Ramos (cell line): ENCODE measurements around the gene MET.
"Not testable (repeated sequence)": the region's sequence is repeated elsewhere in the genome, so short reads cannot be mapped to it uniquely, and the experiment has no call there.

Source experiments
- in situ Hi-C: fragments of 300-500 bp; cut with MboI; formaldehyde crosslinking; loops from one replicate; pipeline ENCODE4 v1.14.3; 2022; ENCODE audit warnings: low sequenced_read_pairs; ENCODE audit not compliant: unreplicated experiment

Gene MET

DNA sequence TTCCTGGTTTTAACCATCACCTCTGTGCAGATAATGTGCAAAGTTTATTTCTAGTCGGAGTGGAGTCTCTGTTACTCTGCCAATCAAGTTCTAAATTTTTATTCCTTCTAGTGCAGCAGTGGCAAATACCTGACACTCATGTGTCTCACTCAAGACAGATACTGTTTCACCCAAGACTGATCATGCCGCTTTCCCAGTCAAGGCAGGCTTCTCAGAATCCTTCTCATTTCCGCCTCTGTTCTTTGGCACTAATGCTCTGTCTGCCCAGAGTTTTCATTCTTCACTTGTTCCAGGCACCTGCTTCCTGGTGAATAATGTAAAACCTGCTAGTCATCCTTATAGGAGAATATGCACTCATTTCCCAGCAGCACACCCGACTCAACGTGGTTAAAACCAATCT lies 24.7 kb downstream of the MET start:
- in situ Hi-C loops: no loop called here

DNA sequence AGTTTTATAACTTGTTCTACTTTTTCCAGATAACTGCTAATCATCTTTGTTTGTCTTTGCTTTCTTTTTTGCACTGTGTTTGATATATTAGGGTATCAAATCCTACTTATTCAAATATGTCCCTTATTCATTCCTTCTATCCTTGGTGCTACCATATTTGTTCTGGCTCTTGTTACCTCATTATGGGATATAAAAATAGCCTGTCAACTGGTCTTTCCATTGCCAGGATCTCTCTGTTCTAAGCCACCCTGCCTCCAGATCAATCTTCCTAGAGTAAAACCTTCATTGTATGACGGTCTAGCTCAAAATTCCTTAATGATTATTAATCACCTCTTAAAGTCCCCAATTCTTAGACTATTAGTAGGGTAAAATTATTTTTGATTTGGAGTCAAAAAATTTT lies 25.2 kb downstream of the MET start:
- in situ Hi-C loops: no loop called here

DNA sequence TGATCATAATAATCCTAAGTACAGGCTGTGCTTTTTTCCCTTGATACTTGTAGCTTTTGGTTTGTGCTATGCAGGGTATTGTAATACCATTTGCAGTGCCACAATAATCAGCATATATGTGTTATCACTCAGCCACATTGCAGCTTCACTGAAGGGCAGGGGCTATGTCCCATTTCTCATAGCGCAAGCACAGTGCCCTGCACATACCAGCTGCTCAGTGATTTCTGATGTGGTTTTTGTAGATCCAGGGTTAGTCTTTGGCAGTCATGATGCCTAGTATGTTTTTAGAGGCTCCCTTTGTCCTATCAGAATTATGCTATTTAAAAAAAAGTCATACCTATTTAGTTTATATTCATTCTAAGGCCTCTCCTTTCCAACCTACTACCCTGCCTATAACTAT lies 25.8 kb downstream of the MET start:
- in situ Hi-C loops: no loop called here

DNA sequence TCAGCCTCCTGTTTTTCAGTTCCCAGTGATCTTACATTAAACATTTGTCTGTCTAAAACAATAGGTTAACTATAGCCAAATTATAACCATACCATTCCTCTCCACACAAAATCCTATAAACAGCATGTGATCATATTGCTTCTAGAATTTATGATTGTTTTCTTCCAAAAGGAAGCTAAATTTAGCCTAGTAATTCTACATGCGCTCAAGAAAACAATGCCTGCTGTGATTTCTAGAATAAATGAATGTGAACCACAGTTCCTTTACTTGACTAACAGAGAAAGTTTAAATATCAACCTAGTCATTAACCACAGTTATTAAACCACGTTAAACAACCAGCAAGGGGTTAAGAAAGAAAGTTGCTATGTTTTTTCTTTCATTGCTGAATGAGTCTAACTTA lies 26.4 kb downstream of the MET start:
- in situ Hi-C loops: no loop called here

DNA sequence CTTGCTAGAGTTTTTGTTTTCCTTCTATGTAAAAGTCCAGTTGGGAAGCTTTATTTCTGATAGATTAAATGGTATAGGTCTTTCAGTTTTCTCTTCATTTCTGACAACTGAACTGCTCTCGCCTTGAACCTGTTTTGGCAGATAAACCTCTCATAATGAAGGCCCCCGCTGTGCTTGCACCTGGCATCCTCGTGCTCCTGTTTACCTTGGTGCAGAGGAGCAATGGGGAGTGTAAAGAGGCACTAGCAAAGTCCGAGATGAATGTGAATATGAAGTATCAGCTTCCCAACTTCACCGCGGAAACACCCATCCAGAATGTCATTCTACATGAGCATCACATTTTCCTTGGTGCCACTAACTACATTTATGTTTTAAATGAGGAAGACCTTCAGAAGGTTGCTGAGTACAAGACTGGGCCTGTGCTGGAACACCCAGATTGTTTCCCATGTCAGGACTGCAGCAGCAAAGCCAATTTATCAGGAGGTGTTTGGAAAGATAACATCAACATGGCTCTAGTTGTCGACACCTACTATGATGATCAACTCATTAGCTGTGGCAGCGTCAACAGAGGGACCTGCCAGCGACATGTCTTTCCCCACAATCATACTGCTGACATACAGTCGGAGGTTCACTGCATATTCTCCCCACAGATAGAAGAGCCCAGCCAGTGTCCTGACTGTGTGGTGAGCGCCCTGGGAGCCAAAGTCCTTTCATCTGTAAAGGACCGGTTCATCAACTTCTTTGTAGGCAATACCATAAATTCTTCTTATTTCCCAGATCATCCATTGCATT lies 27.1 kb downstream of the MET start:
- in situ Hi-C loops: no loop called here

DNA sequence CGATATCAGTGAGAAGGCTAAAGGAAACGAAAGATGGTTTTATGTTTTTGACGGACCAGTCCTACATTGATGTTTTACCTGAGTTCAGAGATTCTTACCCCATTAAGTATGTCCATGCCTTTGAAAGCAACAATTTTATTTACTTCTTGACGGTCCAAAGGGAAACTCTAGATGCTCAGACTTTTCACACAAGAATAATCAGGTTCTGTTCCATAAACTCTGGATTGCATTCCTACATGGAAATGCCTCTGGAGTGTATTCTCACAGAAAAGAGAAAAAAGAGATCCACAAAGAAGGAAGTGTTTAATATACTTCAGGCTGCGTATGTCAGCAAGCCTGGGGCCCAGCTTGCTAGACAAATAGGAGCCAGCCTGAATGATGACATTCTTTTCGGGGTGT lies 27.7 kb downstream of the MET start:
- in situ Hi-C loops: no loop called here

DNA sequence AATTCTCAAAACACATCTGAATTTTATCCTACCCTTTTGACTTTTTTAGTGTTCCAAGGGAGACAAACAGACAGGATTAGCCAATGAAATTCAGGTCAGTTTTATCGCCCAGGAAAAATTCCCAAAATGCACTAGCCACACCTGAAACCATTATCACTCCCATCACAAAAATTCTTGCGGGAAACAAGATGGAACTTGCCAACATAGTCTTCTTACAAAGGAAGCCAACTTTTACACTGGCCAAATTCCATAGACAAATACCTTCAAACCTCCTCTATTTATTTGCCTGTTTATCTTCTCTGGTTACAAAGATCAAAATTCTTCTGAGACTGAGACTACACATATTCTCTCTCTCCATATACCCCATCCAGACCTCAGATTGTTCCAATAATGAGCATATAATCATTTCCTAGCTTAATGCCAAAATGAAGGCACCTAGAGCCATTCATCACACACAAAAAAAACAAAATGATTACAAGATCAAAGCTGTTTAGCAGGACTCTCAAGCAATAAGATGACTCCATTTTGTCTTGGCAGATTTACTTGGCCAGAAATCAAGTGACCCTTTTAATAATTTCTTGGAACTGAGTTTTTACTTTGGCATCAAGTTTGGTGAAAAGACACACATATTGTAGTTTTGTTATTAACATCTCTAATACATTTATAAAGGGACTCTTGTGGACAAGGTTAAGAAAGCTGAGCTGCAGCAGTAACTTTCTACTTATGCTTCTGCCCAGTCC lies 30.2 kb downstream of the MET start:
- in situ Hi-C loops: no loop called here

DNA sequence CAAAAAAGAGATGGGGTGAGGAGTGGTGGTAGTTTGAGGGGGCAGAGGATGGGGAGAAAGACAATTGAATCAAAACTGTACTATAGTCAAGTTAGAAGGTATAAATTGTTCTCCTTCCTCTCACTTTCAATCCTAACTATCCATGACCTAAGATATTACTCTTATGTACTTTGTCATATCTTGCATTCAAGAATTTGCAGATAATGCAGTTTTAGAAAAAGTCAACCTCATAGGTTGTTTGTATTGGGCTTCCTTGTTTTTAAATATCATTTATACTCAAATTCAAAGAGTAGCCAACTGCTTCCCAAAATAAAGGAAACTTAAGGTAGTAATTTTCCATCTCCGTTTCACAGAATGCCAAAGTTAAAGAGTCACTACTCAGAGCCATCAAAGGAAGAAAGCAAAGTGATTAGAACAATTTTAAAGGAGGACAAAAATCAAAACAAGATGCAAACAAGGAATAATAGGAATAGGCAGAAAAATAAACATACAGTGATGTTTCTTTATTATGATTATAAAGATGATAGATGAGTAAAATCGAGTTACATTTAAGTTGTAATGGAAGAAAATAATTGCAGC lies 32.7 kb downstream of the MET start:
- in situ Hi-C loops: no loop called here

DNA sequence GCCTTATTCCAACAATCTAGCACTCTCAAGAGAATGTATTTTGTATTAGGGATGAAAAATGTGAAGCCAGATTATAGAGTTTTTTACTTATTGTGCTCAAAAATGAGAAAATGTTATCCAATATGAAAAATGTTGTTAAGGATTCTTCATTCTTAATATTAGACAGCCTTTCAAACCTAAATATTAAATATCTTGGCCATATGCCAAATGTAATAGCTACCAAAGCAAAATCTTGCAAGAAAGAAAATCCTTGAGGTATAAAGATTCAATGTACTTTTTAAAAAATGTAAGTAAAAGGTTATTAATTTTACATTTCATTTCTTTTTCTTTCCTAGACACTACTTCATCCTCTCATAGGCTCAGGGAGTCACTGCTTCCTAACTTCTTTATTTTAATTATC lies 33.4 kb downstream of the MET start:
- in situ Hi-C loops: no loop called here

DNA sequence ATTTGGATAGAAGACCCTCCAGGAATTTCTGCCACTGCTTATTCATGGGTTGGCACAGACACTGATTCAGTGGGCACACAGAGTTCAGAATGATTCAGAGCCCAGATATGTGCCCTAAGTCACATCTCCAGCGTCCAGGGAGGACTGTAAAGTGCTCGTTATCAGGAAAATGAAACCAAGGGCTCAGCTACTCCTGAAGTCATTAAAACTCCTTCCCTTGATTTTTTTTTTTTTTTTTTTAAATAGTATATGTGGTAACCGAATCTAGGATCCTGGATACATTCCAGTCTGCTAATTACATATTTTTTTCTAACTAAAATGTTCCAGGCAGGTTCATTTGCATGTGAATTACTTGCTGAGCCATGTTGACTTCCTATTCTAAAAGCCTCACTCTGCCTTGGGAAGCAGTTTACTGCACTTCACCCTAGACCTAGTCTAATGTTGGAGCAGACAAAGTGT lies 34.7 kb downstream of the MET start:
- in situ Hi-C loops: no loop called here

DNA sequence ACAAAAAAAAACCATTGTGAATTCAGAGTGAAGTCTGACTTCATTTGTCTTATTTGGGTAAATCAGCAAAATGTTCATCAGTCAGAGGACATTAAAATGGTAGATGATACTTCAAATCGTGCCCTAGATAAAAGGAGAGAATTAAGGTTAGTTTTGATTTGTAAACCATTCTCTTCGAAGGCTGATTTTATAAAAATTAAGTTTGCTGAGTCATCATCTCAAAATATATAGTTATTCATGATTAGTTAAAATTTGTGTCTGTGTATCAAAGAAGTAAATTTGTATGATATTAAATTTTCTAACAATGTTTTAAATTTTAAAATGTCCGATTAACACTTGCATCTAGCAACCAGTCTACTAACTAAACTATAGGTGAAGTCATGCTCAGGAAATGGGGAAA lies 35.3 kb downstream of the MET start:
- in situ Hi-C loops: no loop called here

DNA sequence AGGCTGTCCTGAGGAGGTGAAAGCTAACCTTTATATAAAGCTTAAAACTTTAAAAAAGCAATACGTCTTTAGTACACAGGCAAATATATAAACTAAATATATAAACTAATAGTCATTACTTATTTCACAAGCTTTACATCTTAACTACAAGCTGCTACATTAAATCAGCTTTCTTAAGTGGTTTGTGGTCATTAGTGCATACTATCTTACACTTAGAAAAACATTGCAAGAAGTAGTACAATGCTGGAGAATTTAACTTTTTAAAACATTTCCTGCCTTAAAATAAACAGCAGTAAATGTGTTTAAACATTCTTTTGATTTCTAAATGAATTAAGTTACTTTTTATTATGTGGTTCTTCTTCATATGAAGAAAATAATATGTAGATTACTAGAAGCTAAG lies 36.3 kb downstream of the MET start:
- in situ Hi-C loops: no loop called here

DNA sequence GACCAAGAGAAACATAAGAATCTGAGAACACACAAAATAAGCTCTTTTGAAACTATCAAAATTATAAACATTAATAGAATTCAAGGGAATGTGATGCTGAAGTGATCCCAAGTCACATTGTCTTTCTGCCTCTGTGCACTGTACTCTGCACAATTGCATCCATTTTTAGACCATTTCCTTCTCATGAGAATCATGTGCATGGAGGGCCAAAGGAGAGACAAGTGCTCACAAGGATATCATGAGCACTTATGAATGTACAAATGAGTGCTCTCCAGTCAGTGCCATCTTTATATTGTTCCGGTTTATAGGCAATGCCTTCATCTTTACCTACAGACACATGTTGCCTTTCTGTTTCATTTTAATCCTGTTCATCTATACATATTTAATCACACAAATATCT lies 36.9 kb downstream of the MET start:
- in situ Hi-C loops: no loop called here

DNA sequence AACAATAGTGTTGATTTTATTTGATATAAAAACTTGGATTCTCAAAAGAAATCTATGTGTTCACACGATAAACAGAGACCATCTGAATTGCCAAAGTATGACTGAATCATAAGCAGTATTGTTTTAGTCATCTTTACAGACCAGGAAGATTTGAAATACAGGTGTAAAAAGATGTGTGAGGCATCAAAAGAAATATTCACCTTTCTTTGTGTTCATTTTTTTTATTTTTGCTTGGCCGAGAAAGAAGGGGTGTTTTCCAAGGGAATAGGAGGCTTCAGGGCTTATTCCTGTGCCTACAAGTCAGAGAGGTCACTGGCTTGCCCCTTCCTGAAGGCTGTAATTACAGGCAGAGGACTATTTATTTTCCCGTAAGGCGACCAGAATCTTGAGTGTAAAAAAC lies 37.3 kb downstream of the MET start:
- in situ Hi-C loops: no loop called here

DNA sequence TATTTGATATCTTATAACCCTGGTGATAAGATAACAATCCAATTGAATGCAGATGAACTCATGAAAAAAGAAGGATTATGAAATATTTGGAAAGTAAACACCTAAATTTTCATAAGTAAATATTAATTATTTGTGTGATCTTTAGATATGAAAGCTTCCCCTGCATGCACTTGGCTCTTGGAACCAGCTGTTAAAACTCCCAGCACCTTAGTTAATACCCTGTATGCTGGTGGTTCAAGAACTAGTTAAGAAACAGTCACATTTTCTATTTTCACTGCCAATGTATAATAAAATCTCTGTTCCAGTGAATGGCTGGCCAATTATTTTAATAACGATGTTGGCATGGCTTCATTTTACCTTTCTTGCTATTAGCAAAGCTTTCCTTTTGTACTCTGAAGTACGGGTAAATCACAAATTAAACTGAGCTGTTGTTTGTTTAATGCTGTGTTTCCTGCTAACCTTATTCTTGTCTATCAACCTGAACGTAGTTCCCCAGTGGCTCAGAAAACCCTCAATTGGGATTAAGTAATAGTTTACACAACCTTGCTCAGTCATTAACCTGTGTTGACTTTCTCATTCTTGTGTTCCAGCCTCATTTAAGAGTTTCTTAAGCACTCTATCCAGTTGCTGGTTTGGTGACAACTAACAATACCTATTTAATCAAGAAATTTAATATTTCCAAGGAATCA lies 38.9 kb downstream of the MET start:
- in situ Hi-C loops: no loop called here

DNA sequence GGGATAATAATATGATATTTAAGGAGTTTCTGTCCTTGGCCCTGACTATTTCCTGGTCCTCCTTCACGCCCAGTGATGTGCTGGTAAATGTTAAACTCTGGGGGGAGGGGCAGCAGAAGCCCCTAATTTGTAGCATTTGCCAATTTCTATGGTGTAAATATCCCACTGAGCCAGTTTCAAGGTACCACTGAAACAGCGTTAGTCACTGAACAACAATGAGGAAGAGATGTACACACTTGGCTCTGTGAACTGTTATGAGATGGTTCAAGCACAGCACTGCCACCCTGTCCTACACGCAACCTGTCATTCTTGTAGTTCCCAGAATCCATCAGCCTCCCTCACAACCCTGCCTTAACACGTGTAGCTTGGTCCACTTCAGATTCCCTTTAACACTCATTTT lies 39.8 kb downstream of the MET start:
- in situ Hi-C loops: no loop called here

DNA sequence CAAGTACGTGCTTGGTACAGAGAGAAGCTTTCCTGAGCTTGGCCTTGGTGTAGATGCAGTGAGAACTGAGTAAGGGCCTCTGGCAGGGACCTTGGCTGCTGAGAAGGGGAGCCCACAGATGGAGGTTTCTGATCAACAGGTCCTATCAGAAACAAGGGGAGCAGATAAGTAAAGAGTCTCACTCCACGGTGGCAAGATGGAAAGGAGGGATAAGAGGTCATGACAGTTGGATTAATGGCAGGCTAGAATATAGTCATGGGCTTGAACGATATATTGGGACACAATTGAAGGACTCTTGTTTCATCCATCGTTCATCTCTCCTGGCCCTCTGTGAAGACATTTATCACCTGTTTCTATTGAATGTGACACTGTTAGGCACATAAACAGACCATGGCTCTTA lies 41.5 kb downstream of the MET start:
- in situ Hi-C loops: no loop called here

DNA sequence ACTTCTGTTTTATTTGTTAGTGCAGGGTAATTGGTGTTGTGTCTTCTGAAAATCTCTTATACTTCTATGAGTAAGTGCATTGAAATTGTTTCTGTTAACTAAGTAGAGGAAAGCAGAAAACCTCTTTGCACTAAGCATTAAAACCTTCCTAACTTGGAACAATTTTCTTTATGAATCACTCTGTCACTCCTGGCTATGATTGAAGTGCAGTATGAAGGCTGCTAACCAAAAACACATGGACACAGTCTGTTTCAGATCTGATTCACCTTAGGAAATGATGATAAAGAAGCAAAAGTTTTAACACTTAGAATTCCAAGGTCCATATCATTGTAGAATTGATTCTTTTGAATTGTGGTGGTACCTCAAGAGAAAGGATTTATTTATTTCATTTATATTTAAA lies 41.9 kb downstream of the MET start:
- in situ Hi-C loops: no loop called here

DNA sequence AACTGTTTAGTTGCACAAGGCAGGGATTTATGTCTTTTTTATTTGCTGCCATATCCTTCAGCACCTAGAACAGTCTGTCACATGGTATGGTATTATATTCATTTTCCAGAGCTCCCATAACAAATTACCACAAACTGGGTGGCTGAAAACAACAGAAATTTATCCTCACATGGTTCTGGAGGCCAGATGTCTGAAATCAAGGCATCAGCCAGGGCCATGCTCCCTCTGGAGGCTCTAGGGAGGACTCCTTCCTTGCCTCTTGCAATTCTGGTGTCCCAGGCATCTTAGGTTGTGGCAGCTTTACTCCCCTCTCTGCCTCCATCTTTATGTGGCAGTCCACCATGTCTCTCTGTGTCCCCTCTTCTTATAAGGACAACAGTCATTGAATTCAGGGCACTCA lies 43.1 kb downstream of the MET start:
- in situ Hi-C loops: no loop called here

DNA sequence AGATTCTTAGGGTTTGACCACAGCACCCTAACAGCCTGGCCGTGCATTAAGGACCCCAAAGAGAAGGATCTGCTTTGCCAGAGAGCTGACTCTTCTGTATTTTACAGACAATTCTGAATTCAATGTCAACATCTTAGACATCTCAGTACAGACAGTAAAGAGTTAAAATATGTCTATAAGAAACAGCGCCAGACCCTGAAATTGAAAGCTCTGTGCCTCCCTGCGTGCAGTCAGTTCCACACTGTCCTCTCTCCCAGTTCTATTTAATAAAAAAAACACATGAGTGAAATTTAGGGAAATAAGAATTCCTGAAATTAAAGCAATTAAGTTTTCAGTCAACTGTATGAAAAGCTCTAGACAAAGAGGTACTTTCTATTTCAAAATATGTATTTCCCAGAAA lies 45.1 kb downstream of the MET start:
- in situ Hi-C loops: no loop called here

DNA sequence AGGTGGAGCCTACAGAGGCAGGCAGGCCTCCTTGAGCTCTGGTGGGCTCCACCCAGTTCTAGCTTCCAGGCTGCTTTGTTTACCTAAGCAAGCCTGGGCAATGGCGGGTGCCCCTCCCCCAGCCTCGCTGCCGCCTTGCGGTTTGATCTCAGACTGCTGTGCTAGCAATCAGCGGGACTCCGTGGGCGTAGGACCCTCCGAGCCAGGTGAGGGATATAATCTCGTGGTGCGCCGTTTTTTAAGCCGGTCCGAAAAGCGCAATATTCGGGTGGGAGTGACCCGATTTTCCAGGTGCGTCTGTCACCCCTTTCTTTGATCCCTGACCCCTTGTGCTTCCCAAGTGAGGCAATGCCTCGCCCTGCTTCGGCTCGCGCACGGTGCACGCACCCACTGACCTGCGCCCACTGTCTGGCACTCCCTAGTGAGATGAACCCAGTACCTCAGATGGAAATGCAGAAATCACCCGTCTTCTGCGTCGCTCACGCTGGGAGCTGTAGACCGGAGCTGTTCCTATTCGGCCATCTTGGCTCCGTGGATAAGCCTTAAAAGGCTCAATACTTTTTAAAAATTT lies 52.0 kb downstream of the MET start:
- in situ Hi-C loops: not testable (repeated sequence)
